DMS53 treated with DMSO at 0.1 percent for 48 hours (cell line): ENCODE data around the gene TMEM14A.
"Not testable (repeated sequence)": the region's sequence is repeated elsewhere in the genome, so short reads cannot be mapped to it uniquely, and the experiment has no call there.

Source experiments
- DNase-seq: peaks from one replicate; lab custom pipeline; 2025; ENCODE audit not compliant: unreplicated experiment; lab: John Stamatoyannopoulos, UW

The TMEM14A gene

GRCh38 chr6:52694404-52694803, 23.5 kb downstream of the TMEM14A start:
- no peak for DNase-seq

- DNase-seq: no peak
Observed at GRCh38 chr6:52696418-52696817, 25.5 kb downstream of the TMEM14A start.

- DNase-seq: no peak
Observed at GRCh38 chr6:52697903-52698302, 27.0 kb downstream of the TMEM14A start.

- no peak for DNase-seq
Observed at GRCh38 chr6:52704060-52704459, 33.1 kb downstream of the TMEM14A start.

GRCh38 chr6:52704781-52705502, 34.0 kb downstream of the TMEM14A start:
- not testable (repeated sequence) for DNase-seq

GRCh38 chr6:52706001-52706400, 35.1 kb downstream of the TMEM14A start:
- no peak for DNase-seq

- DNase-seq: no peak
Observed at GRCh38 chr6:52707963-52708680, 37.2 kb downstream of the TMEM14A start.

GRCh38 chr6:52712136-52712535, 41.2 kb downstream of the TMEM14A start:
- no peak for DNase-seq

- DNase-seq: not testable (repeated sequence)
Observed at GRCh38 chr6:52714761-52715160, 43.8 kb downstream of the TMEM14A start.

GRCh38 chr6:52718550-52718949, 47.6 kb downstream of the TMEM14A start:
- DNase-seq: no peak

GRCh38 chr6:52720321-52720720, 49.4 kb downstream of the TMEM14A start:
- DNase-seq: no peak

GRCh38 chr6:52724042-52724405, 53.1 kb downstream of the TMEM14A start:
- DNase-seq: no peak

- peak; percentile 82 for DNase-seq
Observed at GRCh38 chr6:52724406-52725121, 53.7 kb downstream of the TMEM14A start.

GRCh38 chr6:52725143-52725534, 54.2 kb downstream of the TMEM14A start:
- DNase-seq: no peak

- peak; percentile 94 for DNase-seq
Observed at GRCh38 chr6:52725535-52726192, 54.8 kb downstream of the TMEM14A start.

GRCh38 chr6:52726193-52726542, 55.3 kb downstream of the TMEM14A start:
- no peak for DNase-seq

- DNase-seq: peak; percentile 43
Observed at GRCh38 chr6:52726741-52727535, 56.0 kb downstream of the TMEM14A start.

- no peak for DNase-seq
Observed at GRCh38 chr6:52727908-52728307, 57.0 kb downstream of the TMEM14A start.

GRCh38 chr6:52728394-52728793, 57.5 kb downstream of the TMEM14A start:
- no peak for DNase-seq

- DNase-seq: no peak
Observed at GRCh38 chr6:52729576-52729975, 58.7 kb downstream of the TMEM14A start.

GRCh38 chr6:52731719-52732118, 60.8 kb downstream of the TMEM14A start:
- DNase-seq: no peak
